A549 (cell line): Measurements from ENCODE around the gene TNS3. TPM values are rescaled to one million over a fixed set of nuclear protein-coding genes. Genes with fewer than 3 reads are reported as not detected.

Experiments used
- ATAC-seq, 2 experiments: fragments of 200-7000 bp in 1 of 2; fragments of >200 bp in 1 of 2; cut with Nextera tagmentation in 1 of 2; cut with Tn5 transposase in 1 of 2; 3 replicates each; pipeline versions ENCODE4 v1.8.0 to v1.9.1; 2018 to 2020; ENCODE audit warnings: mild to moderate bottlenecking in 1 of 2, moderate library complexity in 1 of 2
- CTCF ChIA-PET: fragments of 300-600 bp; sonication (Branson Sonifier 250); formaldehyde crosslinking; extraction: SDS; loops from one replicate; lab custom pipeline; 2021; ENCODE audit warnings: antibody characterized with exemption, inconsistent platforms; lab: Yijun Ruan, JAX
- POLR2A ChIA-PET: fragments of 350-600 bp; formaldehyde crosslinking; extraction: SDS; loops from one replicate; lab custom pipeline; 2021; ENCODE audit warnings: antibody characterized with exemption, inconsistent platforms; lab: Yijun Ruan, JAX
- DNase-seq, 2 experiments: peaks; one replicate each; pipeline versions ENCODE4 v3.0.0 to v3.0.0-alpha.2; 2011 to 2016; ENCODE audit warnings: low read depth in 1 of 2, low spot score in 1 of 2
- FAIRE-seq: peaks from 2 replicates; lab custom pipeline; 2011; peaks lifted over from hg19 to GRCh38; lab: Jason Lieb, UNC
- H3K27ac ChIP-seq, 2 experiments: fragments of >200 bp; sonication (Bioruptor Twin); formaldehyde crosslinking; 3 replicates each; pipeline ENCODE4 v1.5.1; 2016 to 2017
- H3K4me1 ChIP-seq: fragments of >200 bp; sonication (Bioruptor Twin); formaldehyde crosslinking; 3 replicates; pipeline ENCODE4 v1.6.1; 2016
- H3K4me2 ChIP-seq: fragments of >200 bp; sonication (Bioruptor Twin); formaldehyde crosslinking; 3 replicates; pipeline ENCODE4 v1.6.1; 2016
- H3K4me3 ChIP-seq: fragments of >200 bp; sonication (Bioruptor Twin); formaldehyde crosslinking; 3 replicates; pipeline ENCODE4 v1.5.1; 2016
- H3K9me3 ChIP-seq: fragments of >200 bp; sonication (Bioruptor Twin); formaldehyde crosslinking; 3 replicates; pipeline ENCODE4 v1.6.1; 2016
- ATOH8 ChIP-seq: fragments of 250-450 bp; sonication (Bioruptor Pico); IDR thresholded peaks from 2 replicates; pipeline ENCODE4 v1.5.0; 2020; ENCODE audit warnings: low read depth, mild to moderate bottlenecking, moderate library complexity
- BCL3 ChIP-seq: fragments of >200 bp; sonication (Bioruptor Twin); formaldehyde crosslinking; IDR thresholded peaks from 3 replicates; pipeline ENCODE4 v1.6.1; 2016
- CBX8 ChIP-seq: fragments of 200-600 bp; sonication (generic); IDR thresholded peaks from 2 replicates; pipeline ENCODE4 v1.6.1; 2016
- CEBPB ChIP-seq, 2 experiments: fragments of >200 bp in 1 of 2; sonication (Bioruptor Twin) in 1 of 2; formaldehyde crosslinking in 1 of 2; IDR thresholded peaks; 2 replicates each; pipeline ENCODE4 v1.6.1; 2012 to 2016
- CHD2 ChIP-seq: fragments of 150-350 bp; IDR thresholded peaks from 2 replicates; pipeline ENCODE4 v1.6.1; 2014; ENCODE audit warnings: low read length; ENCODE audit not compliant: partially characterized antibody
- CHD4 ChIP-seq: fragments of 200-600 bp; sonication (generic); IDR thresholded peaks from 2 replicates; pipeline ENCODE4 v1.6.1; 2016; ENCODE audit warnings: antibody characterized with exemption, mild to moderate bottlenecking, borderline replicate concordance
- E2F6 ChIP-seq: IDR thresholded peaks from 2 replicates; pipeline ENCODE4 v1.6.1; 2012; ENCODE audit warnings: low read depth, borderline replicate concordance
- ESRRA ChIP-seq: fragments of 150-350 bp; IDR thresholded peaks from 2 replicates; pipeline ENCODE4 v1.6.1; 2014; ENCODE audit warnings: mild to moderate bottlenecking, low read length, borderline replicate concordance
- FOSB ChIP-seq: fragments of 250-450 bp; sonication (Bioruptor Pico); IDR thresholded peaks from 2 replicates; pipeline ENCODE4 v1.5.0; 2020; ENCODE audit warnings: mild to moderate bottlenecking, moderate library complexity
- FOXS1 ChIP-seq: fragments of 250-450 bp; sonication (Bioruptor Pico); IDR thresholded peaks from 2 replicates; pipeline ENCODE4 v1.5.0; 2020; ENCODE audit warnings: mild to moderate bottlenecking, moderate library complexity
- GATA3 ChIP-seq: IDR thresholded peaks from 2 replicates; pipeline ENCODE4 v1.6.1; 2012; ENCODE audit warnings: borderline replicate concordance
- HDAC2 ChIP-seq: fragments of 200-600 bp; sonication (generic); IDR thresholded peaks from 2 replicates; pipeline ENCODE4 v1.6.1; 2016
- HOXA7 ChIP-seq: fragments of 250-450 bp; sonication (Bioruptor Pico); IDR thresholded peaks from 2 replicates; pipeline ENCODE4 v1.5.0; 2020; ENCODE audit warnings: mild to moderate bottlenecking, moderate library complexity
- HOXB13 ChIP-seq: fragments of 250-450 bp; sonication (Bioruptor Pico); IDR thresholded peaks from 2 replicates; pipeline ENCODE4 v1.5.0; 2020; ENCODE audit warnings: low read depth, mild to moderate bottlenecking, moderate library complexity
- JUN ChIP-seq, 2 experiments: fragments of >200 bp; sonication (Bioruptor Twin); formaldehyde crosslinking; IDR thresholded peaks; 2 replicates in 1 of 2; 3 replicates in 1 of 2; pipeline ENCODE4 v1.6.1; 2016 to 2017
- MAFK ChIP-seq: fragments of 450-650 bp; IDR thresholded peaks from 2 replicates; pipeline ENCODE4 v1.6.1; 2014; ENCODE audit not compliant: partially characterized antibody
- MAZ ChIP-seq: fragments of 150-350 bp; IDR thresholded peaks from 2 replicates; pipeline ENCODE4 v1.6.1; 2014; ENCODE audit warnings: antibody characterized with exemption, low read depth, low read length, borderline replicate concordance
- MYC ChIP-seq: IDR thresholded peaks from 2 replicates; pipeline ENCODE4 v1.6.1; 2012; ENCODE audit warnings: mild to moderate bottlenecking, inconsistent platforms, low read length, improper control_type of control experiment, borderline replicate concordance
- NFE2L2 ChIP-seq: fragments of 150-350 bp; conservative IDR thresholded peaks from 2 replicates; pipeline ENCODE4 v1.6.1; 2014; ENCODE audit warnings: low read length
- NPAS2 ChIP-seq: fragments of 250-450 bp; sonication (Bioruptor Pico); IDR thresholded peaks from 2 replicates; pipeline ENCODE4 v1.8.0; 2022; ENCODE audit warnings: mild to moderate bottlenecking, moderate library complexity, borderline replicate concordance
- POLR2AphosphoS2 ChIP-seq: conservative IDR thresholded peaks from 2 replicates; pipeline ENCODE4 v1.6.1; 2012; ENCODE audit warnings: low read length, improper control_type of control experiment, inconsistent platforms
- RARB ChIP-seq: fragments of 250-450 bp; sonication (Bioruptor Pico); IDR thresholded peaks from 2 replicates; pipeline ENCODE4 v1.8.0; 2021; ENCODE audit warnings: mild to moderate bottlenecking, moderate library complexity
- RCOR1 ChIP-seq: fragments of 150-350 bp; IDR thresholded peaks from 2 replicates; pipeline ENCODE4 v1.6.1; 2014; ENCODE audit warnings: antibody characterized with exemption, low read length, low read depth
- SREBF2 ChIP-seq: fragments of 450-650 bp; IDR thresholded peaks from 2 replicates; pipeline ENCODE4 v1.6.1; 2014; ENCODE audit warnings: mild to moderate bottlenecking, moderate library complexity
- TP53 ChIP-seq: fragments of 250-450 bp; sonication (Bioruptor Pico); IDR thresholded peaks from 2 replicates; pipeline ENCODE4 v1.5.0; 2021; ENCODE audit warnings: mild to moderate bottlenecking, moderate library complexity
- ZC3H11A ChIP-seq: fragments of 450-650 bp; IDR thresholded peaks from 2 replicates; pipeline ENCODE4 v1.6.1; 2014; ENCODE audit warnings: antibody characterized with exemption, mild to moderate bottlenecking
- WGBS: methylation state at CpG from one replicate; pipeline ENCODE4 v1.1.6; 2017; ENCODE audit errors: missing lambda C conversion rate; 5-methylcytosine and 5-hydroxymethylcytosine counted together
- polyA plus RNA-seq, 4 experiments: library from polyadenylated mRNA; depleted of rRNA in 3 of 4; stranded (reverse); fragments of >200 nt; fragmentation: RNase III in 1 of 4; extraction: RNeasy Plus Mini Kit Qiagen cat#74134 plus additional on column Dnase treatment in 1 of 4; gene quantifications; 2 replicates in 3 of 4; 3 replicates in 1 of 4; pipeline ENCODE4 v1.2.3, GENCODE V29; 2011 to 2017
- TF ChIP-seq, protein P1 (sequence below): IDR thresholded peaks from 2 replicates; pipeline ENCODE4 v1.6.1; 2012

The TNS3 gene
- polyA plus RNA-seq, 2 of the 4 experiments (the other 2 are of a cell fraction) = 107 to 134 TPM

GRCh38 chr7:47535035-47535703, 46.7 kb downstream of the TNS3 start:
- Histone ChIP-seq H3K4me2 (peak overlapping the region; percentile 59), H3K9me3 (no peaks in the 10 kb centered on the region; the same call in 2 of the 3 replicates), H3K4me3 (no peak overlapping the region), H3K27ac (peak overlapping the region; percentile 54 to 81; a peak in 5 of 6 replicates), H3K4me1 (peaks cover 88% of the 10 kb centered on the region)
- no peak for DNase-seq
- no peak for ATAC-seq
- ChIA-PET POLR2A (no interaction called here), CTCF (interaction anchor here (1.2 to 1.5 kb wide), 3 partner anchors 39 to 50 kb away, joined by 3 to 5 read pairs (median 3); no protein-coding TSS in a partner anchor)
- no peak for TF ChIP-seq ZC3H11A
- TF ChIP-seq SREBF2 = no peak
- TF ChIP-seq E2F6 = no peak
- TF ChIP-seq HDAC2 = no peak
- no peak for TF ChIP-seq GATA3
- TF ChIP-seq HOXA7 = no peak
- no peak for TF ChIP-seq HOXB13 (CRISPR knock-in tag)
- FAIRE-seq = no peak
- WGBS = 64% methylated on average over 5 of the region's 5 CpGs

DNA sequence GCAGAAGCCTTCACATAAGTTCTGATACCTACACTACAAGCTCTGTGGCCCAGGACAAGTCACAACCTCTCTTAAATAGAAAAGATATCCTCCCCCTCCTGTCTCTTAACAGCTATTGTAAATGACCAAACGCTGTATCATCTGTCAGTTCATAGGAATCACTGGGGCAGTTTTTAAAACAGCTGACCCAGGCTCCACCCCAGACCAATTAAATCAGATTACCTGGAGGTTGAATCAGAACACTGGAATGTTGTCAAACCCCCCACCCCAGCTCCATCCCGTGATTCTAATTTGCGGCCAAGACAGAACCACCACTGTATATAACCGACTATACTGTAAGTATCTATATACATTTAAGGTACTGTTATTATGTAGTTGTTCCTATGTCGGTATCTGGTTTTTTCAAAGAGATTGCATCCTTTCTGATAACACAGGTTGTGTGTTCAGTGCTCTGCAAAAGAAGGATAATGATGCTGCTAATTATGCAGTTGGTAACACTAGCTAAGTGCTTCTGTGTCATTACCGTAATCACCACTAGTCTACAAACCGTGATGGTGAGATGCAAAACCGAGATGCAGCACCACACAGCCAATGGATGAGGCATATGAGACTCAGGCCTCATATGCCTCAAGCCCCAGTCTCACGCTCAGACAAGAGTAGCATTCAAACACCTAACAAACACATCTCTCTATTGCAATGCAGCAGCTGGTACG, 47.4 kb downstream of the TNS3 start:
- Histone ChIP-seq H3K9me3 (no peaks in the 10 kb centered on the region; the same call in 2 of the 3 replicates), H3K27ac (peak overlapping the region; percentile 54 to 81; a peak in 5 of 6 replicates), H3K4me3 (no peak overlapping the region), H3K4me1 (peaks cover 88% of the 10 kb centered on the region), H3K4me2 (peak overlapping the region; percentile 59; the same call in 2 of the 3 replicates)
- FAIRE-seq (peak; percentile 28), DNase-seq (peak in 1 of 2 experiments; percentile 40), ATAC-seq (peak; percentile 18 to 26; a peak in 3 of 6 replicates)
- CTCF ChIA-PET = interaction anchor here (0.6 to 1.4 kb wide), 4 partner anchors 49 to 621 kb away, joined by 3 read pairs; no protein-coding TSS in a partner anchor
- POLR2A ChIA-PET = interaction anchor here (0.6 kb wide), 1 partner anchor 285 kb away, joined by 3 read pairs; no protein-coding TSS in a partner anchor
- TF ChIP-seq BCL3 = no peak
- no peak for TF ChIP-seq JUN (IDR thresholded peaks at IDR 0.05)
- no peak for TF ChIP-seq POLR2AphosphoS2
- TF ChIP-seq RCOR1 = no peak
- TF ChIP-seq SREBF2 = no peak
- TF ChIP-seq NPAS2 = no peak
- TF ChIP-seq ESRRA = no peak
- TF ChIP-seq FOXS1 = no peak
- TF ChIP-seq, all 56 proteins: peak for 0
- WGBS = 82% methylated on average over 10 of the region's 10 CpGs

DNA sequence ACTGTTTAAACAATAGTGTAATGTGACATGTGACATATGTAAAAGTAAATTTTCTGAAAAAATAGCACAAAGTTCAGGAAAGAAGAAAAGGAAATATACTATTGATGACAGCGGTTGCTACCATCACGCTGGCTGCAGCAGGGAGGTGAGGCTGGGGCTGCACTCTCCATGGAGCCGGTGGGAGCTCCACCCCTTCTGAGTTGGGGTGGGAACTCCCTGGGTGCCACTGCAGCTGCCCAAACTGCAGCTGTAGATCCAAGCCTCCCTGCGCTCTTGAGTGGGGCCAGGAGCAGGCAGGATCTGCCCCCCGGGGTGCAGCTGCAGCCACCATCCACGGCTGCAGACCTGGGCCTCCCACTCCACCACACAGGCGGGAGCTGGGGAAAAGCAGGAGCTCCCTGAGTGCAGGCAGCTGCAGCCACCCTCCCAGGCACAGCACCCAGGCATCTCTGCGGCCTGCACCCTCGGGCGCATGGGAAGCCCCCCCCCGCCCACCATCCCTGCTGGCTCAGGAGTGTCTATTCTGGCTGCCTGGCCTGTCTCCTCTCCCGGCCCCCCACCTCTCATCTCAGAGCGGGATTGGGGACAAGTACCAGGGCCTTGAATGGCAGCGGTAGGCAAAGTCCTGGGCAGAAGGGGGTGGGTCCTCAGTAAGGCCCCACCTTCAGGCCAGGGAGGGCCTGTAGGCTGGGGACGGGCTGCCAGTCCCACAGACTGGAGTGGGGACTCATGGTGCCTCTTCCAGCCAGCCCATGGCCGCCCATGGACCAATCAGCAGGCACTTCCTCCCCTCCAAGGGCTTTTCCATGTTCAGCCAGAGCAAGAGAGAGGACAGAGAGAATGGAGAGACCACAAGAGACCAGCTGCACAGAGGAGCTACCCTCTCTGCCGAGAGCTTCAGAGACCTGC, 50.1 kb downstream of the TNS3 start:
- peak overlapping the region; percentile 32 to 61; a peak in 4 of 6 replicates for H3K27ac ChIP-seq
- ATAC-seq (peak; percentile 35 to 69; a peak in 4 of 6 replicates), FAIRE-seq (no peak), DNase-seq (peak in 1 of 2 experiments; percentile 46)
- no peak overlapping the region for H3K4me3 ChIP-seq
- WGBS = 80% methylated on average over 13 of the region's 17 CpGs
- POLR2A ChIA-PET = no interaction called here
- TF ChIP-seq RARB (CRISPR knock-in tag) (no peak), GATA3 (no peak), CBX8 (no peak), E2F6 (no peak), MAFK (no peak), MAZ (no peak), FOSB (no peak), CHD4 (no peak), NFE2L2 (no peak), ATOH8 (CRISPR knock-in tag) (no peak), TP53 (no peak), CEBPB (IDR thresholded peaks at IDR 0.05) (no peak), CHD2 (no peak), MYC (no peak)
- TF ChIP-seq, protein P1, sequence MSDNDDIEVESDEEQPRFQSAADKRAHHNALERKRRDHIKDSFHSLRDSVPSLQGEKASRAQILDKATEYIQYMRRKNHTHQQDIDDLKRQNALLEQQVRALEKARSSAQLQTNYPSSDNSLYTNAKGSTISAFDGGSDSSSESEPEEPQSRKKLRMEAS = no peak
- H3K9me3 ChIP-seq = no peaks in the 10 kb centered on the region; the same call in 2 of the 3 replicates
- peak overlapping the region; percentile 0; the same call in 2 of the 3 replicates for H3K4me2 ChIP-seq
- H3K4me1 ChIP-seq = peaks cover 77% of the 10 kb centered on the region
- CTCF ChIA-PET = interaction anchor here (0.9 to 1.2 kb wide), 3 partner anchors 33 to 287 kb away, joined by 3 to 4 read pairs (median 3); no protein-coding TSS in a partner anchor
